NCI-H187 (cell line): Measurements from ENCODE around the gene CCL5.

Source experiments
- DNase-seq, 2 experiments: peaks; one replicate each; lab custom pipeline; 2025; lab: John Stamatoyannopoulos, UW

CCL5 gene

GRCh38 chr17:35879773-35880654, at the start of gene CCL5:
TSS of gene CCL5 (minus strand) at chr17:35880360.
- no peak for DNase-seq

- no peak for DNase-seq
Observed at GRCh38 chr17:35927714-35928113, 47.6 kb upstream of the CCL5 start.

- DNase-seq: no peak
Observed at GRCh38 chr17:35923609-35924114, 43.5 kb upstream of the CCL5 start.

- DNase-seq: no peak
Observed at GRCh38 chr17:35920229-35920628, 40.1 kb upstream of the CCL5 start.

GRCh38 chr17:35918665-35919064, 38.5 kb upstream of the CCL5 start:
- DNase-seq: no peak

- DNase-seq: no peak
Observed at GRCh38 chr17:35917519-35918213, 37.5 kb upstream of the CCL5 start.

- no peak for DNase-seq
Observed at GRCh38 chr17:35915153-35915964, 35.2 kb upstream of the CCL5 start.

- no peak for DNase-seq
Observed at GRCh38 chr17:35914354-35914753, 34.2 kb upstream of the CCL5 start.

- no peak for DNase-seq
Observed at GRCh38 chr17:35913609-35914008, 33.4 kb upstream of the CCL5 start.

- no peak for DNase-seq
Observed at GRCh38 chr17:35912942-35913341, 32.8 kb upstream of the CCL5 start.

- no peak for DNase-seq
Observed at GRCh38 chr17:35912339-35912912, 32.3 kb upstream of the CCL5 start.

GRCh38 chr17:35909408-35909807, 29.2 kb upstream of the CCL5 start:
- DNase-seq: no peak

- no peak for DNase-seq
Observed at GRCh38 chr17:35907691-35908090, 27.5 kb upstream of the CCL5 start.

- no peak for DNase-seq
Observed at GRCh38 chr17:35906926-35907637, 26.9 kb upstream of the CCL5 start.

GRCh38 chr17:35906191-35906925, 26.2 kb upstream of the CCL5 start:
- no peak for DNase-seq

- no peak for DNase-seq
Observed at GRCh38 chr17:35903451-35903850, 23.3 kb upstream of the CCL5 start.

- DNase-seq: no peak
Observed at GRCh38 chr17:35901631-35902175, 21.5 kb upstream of the CCL5 start.

- DNase-seq: no peak
Observed at GRCh38 chr17:35900708-35901480, 20.7 kb upstream of the CCL5 start.

- DNase-seq: no peak
Observed at GRCh38 chr17:35900280-35900679, 20.1 kb upstream of the CCL5 start.
